Neural cell (in vitro differentiated cells): ENCODE measurements around the gene PDE6H. TPM values are rescaled to one million over a fixed set of nuclear protein-coding genes. Genes with fewer than 3 reads are reported as not detected.

Experiments
- H2AFZ ChIP-seq: fragments of 200-600, 300-800 bp; sonication (generic), shearing (Covaris generic); 2 replicates; pipeline ENCODE4 v1.6.0; 2014; ENCODE audit warnings: low read depth, mild to moderate bottlenecking, antibody characterized with exemption, low read length, moderate library complexity
- H3F3A ChIP-seq: fragments of 200-600 bp; shearing (Covaris generic); 2 replicates; pipeline ENCODE4 v1.6.1; 2016; ENCODE audit warnings: mild to moderate bottlenecking, moderate library complexity, mixed read lengths, antibody characterized with exemption, low read length; ENCODE audit not compliant: insufficient read depth, poor library complexity, severe bottlenecking
- H3K27ac ChIP-seq: fragments of 200-600, 300-800 bp; sonication (generic), shearing (Covaris generic); 2 replicates; pipeline ENCODE4 v1.5.1; 2014; ENCODE audit warnings: mild to moderate bottlenecking, low read length, moderate library complexity
- H3K27me3 ChIP-seq: fragments of 300-800, 200-600 bp; sonication (generic), shearing (Covaris generic); 2 replicates; pipeline ENCODE4 v1.6.0; 2014; ENCODE audit warnings: mild to moderate bottlenecking, low read depth, low read length, moderate library complexity; ENCODE audit not compliant: insufficient read depth
- H3K36me3 ChIP-seq: fragments of 300-800, 200-600 bp; sonication (generic), shearing (Covaris generic); 2 replicates; pipeline ENCODE4 v1.5.1; 2014; ENCODE audit warnings: mild to moderate bottlenecking, antibody characterized with exemption, low read length, moderate library complexity; ENCODE audit not compliant: insufficient read depth
- H3K4me2 ChIP-seq: fragments of 300-800, 200-600 bp; sonication (generic), shearing (Covaris generic); 2 replicates; pipeline ENCODE4 v1.6.0; 2014; ENCODE audit warnings: mild to moderate bottlenecking, low read length
- H3K4me3 ChIP-seq: fragments of 300-800, 200-600 bp; sonication (generic), shearing (Covaris generic); 2 replicates; pipeline ENCODE4 v1.5.1; 2014; ENCODE audit warnings: mild to moderate bottlenecking, low read length, moderate library complexity
- H3K79me2 ChIP-seq: fragments of 200-600 bp; shearing (Covaris generic); replicated peaks from 2 replicates; pipeline ENCODE4 v1.6.0; 2014; ENCODE audit warnings: mild to moderate bottlenecking, low read length, moderate library complexity; ENCODE audit not compliant: insufficient read depth
- H3K9ac ChIP-seq: fragments of 300-800, 200-600 bp; sonication (generic), shearing (Covaris generic); 2 replicates; pipeline ENCODE4 v1.6.1; 2016; ENCODE audit warnings: mild to moderate bottlenecking, low read length, mixed read lengths
- H3K9me2 ChIP-seq: fragments of 200-600 bp; shearing (Covaris generic); 2 replicates; pipeline ENCODE4 v1.6.1; 2016; ENCODE audit warnings: mild to moderate bottlenecking, low read length, mixed read lengths; ENCODE audit not compliant: insufficient read depth
- H3K9me3 ChIP-seq: fragments of 200-600, 300-800 bp; sonication (generic), shearing (Covaris generic); 2 replicates; pipeline ENCODE4 v1.6.1; 2016; ENCODE audit warnings: mild to moderate bottlenecking, mixed run types, low read length, moderate library complexity, mixed read lengths
- H4K20me1 ChIP-seq: fragments of 200-600 bp; shearing (Covaris generic); 2 replicates; pipeline ENCODE4 v1.6.1; 2016; ENCODE audit warnings: mild to moderate bottlenecking, mixed run types; ENCODE audit not compliant: insufficient read depth
- EP300 ChIP-seq: fragments of 450-650 bp; conservative IDR thresholded peaks from 2 replicates; pipeline ENCODE4 v1.6.1; 2014; ENCODE audit warnings: antibody characterized with exemption, mild to moderate bottlenecking, moderate library complexity; ENCODE audit not compliant: poor library complexity, severe bottlenecking
- EZH2 ChIP-seq: fragments of 200-600, 300-800 bp; shearing (Covaris generic), sonication (generic); IDR thresholded peaks from 2 replicates; pipeline ENCODE4 v1.6.1; 2014; ENCODE audit warnings: antibody characterized with exemption, low read length, borderline replicate concordance, mild to moderate bottlenecking; ENCODE audit not compliant: insufficient read depth, poor library complexity, severe bottlenecking
- MXI1 ChIP-seq: fragments of 450-650 bp; conservative IDR thresholded peaks from 2 replicates; pipeline ENCODE4 v1.6.1; 2014; ENCODE audit warnings: antibody characterized with exemption, mild to moderate bottlenecking; ENCODE audit not compliant: poor library complexity, severe bottlenecking
- POLR2AphosphoS5 ChIP-seq: IDR thresholded peaks from 2 replicates; pipeline ENCODE4 v1.6.1; 2012
- RAD21 ChIP-seq: fragments of 450-650 bp; conservative IDR thresholded peaks from 2 replicates; pipeline ENCODE4 v1.6.1; 2014; ENCODE audit warnings: antibody characterized with exemption, mild to moderate bottlenecking, moderate library complexity
- SMC3 ChIP-seq: fragments of 450-650 bp; conservative IDR thresholded peaks from 2 replicates; pipeline ENCODE4 v1.6.1; 2014; ENCODE audit warnings: antibody characterized with exemption, mild to moderate bottlenecking, moderate library complexity; ENCODE audit not compliant: poor library complexity
- TAF1 ChIP-seq: IDR thresholded peaks from 2 replicates; pipeline ENCODE4 v1.6.1; 2012; ENCODE audit warnings: low read depth
- polyA plus RNA-seq: library from polyadenylated mRNA; depleted of rRNA; stranded (reverse); fragments of >200 nt; gene quantifications from 2 replicates; pipeline ENCODE4 v1.2.3, GENCODE V29; 2014
- TF ChIP-seq, protein P1 (sequence below): fragments of 450-650 bp; IDR thresholded peaks from 2 replicates; pipeline ENCODE4 v1.5.1; 2014; ENCODE audit warnings: antibody characterized with exemption, mild to moderate bottlenecking, moderate library complexity; ENCODE audit not compliant: poor library complexity, severe bottlenecking
- TF ChIP-seq, protein P2 (sequence below): IDR thresholded peaks from 2 replicates; pipeline ENCODE4 v1.6.1; 2012; ENCODE audit warnings: borderline replicate concordance

The PDE6H gene
- polyA plus RNA-seq, 1 donor from 2014 or later, result not detected

DNA sequence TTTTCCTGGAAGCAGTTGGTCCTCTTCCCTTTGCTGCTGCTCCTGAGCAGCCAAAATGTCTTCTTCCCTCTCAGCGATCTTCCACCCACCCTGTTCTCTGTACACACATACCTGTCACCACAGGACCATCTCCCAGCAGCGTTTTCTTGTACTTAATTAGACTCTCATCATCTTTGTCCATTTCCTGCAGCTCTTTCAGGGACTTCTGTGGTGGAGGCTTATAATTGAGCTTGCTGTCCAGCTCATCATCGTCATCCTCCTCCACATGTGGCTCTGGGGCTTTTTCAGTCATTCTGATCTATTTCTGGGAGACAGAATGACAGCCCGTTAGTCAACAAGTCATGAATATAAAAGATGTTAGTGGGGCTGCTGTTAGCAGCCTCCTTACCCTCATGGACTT, 22.4 kb upstream of the PDE6H start:
- peak overlapping the region; percentile 9 for H3K9ac ChIP-seq

DNA sequence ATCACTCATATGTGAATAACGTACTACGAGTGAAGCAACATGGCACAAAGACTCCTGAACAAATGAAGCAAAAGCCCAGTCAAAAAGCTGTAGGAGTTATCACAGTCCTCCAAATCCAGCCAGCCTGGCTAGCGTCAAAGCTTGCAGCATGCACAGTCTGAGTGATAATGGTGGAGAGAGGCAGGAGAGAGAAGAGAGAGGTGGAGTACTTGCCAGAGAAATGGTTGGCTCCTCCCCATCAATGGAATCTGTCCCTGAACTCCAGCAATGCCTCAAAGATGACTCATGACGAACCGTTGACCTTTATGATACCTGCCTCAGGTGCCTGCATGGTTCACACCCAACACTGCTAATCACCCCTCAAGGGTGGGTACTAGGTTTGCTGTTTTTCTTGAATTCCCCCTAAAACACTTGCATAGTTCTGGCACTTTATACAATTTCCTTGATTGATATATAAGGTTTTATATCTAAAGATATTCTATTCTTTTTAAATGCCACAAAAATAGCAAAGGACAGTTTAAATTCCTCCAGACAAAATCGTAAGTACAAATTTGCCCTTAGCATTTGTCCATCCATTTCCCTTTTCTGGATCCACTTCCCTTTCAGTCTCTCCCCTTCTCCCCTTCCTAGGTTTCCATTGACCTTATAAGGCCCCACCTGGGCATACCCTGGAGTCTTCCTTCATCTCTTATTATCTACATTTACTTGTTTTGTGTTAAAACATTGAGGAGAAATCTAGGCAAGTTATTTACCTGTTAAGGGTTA, 21.7 kb upstream of the PDE6H start:
- Histone ChIP-seq H4K20me1 (no peaks in the 10 kb centered on the region), H3K27ac (peak overlapping the region; percentile 66), H3K79me2 (no peaks in the 10 kb centered on the region), H2AFZ (no peak overlapping the region), H3F3A (no peaks in the 10 kb centered on the region), H3K9me2 (no peaks in the 10 kb centered on the region), H3K27me3 (no peaks in the 10 kb centered on the region), H3K9me3 (no peaks in the 10 kb centered on the region), H3K9ac (no peak overlapping the region), H3K4me2 (no peak overlapping the region), H3K36me3 (no peaks in the 10 kb centered on the region), H3K4me3 (no peak overlapping the region)
- TF ChIP-seq SMC3 (no peak), POLR2AphosphoS5 (no peak), TAF1 (no peak), EZH2 (no peak)

More for the DNA sequence above, 22.4 kb upstream of the PDE6H start:
- Histone ChIP-seq H3K27me3 (no peaks in the 10 kb centered on the region), H2AFZ (no peak overlapping the region), H3K79me2 (no peaks in the 10 kb centered on the region), H3K36me3 (no peaks in the 10 kb centered on the region), H3K9me2 (no peaks in the 10 kb centered on the region), H4K20me1 (no peaks in the 10 kb centered on the region), H3K4me3 (peak overlapping the region; percentile 22), H3K27ac (peak overlapping the region; percentile 66), H3K4me2 (no peak overlapping the region), H3F3A (no peaks in the 10 kb centered on the region), H3K9me3 (no peaks in the 10 kb centered on the region)
- TF ChIP-seq POLR2AphosphoS5 (peak; percentile 10), EP300 (peak; percentile 61)
- TF ChIP-seq, protein P1, sequence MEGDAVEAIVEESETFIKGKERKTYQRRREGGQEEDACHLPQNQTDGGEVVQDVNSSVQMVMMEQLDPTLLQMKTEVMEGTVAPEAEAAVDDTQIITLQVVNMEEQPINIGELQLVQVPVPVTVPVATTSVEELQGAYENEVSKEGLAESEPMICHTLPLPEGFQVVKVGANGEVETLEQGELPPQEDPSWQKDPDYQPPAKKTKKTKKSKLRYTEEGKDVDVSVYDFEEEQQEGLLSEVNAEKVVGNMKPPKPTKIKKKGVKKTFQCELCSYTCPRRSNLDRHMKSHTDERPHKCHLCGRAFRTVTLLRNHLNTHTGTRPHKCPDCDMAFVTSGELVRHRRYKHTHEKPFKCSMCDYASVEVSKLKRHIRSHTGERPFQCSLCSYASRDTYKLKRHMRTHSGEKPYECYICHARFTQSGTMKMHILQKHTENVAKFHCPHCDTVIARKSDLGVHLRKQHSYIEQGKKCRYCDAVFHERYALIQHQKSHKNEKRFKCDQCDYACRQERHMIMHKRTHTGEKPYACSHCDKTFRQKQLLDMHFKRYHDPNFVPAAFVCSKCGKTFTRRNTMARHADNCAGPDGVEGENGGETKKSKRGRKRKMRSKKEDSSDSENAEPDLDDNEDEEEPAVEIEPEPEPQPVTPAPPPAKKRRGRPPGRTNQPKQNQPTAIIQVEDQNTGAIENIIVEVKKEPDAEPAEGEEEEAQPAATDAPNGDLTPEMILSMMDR, result no peak

DNA sequence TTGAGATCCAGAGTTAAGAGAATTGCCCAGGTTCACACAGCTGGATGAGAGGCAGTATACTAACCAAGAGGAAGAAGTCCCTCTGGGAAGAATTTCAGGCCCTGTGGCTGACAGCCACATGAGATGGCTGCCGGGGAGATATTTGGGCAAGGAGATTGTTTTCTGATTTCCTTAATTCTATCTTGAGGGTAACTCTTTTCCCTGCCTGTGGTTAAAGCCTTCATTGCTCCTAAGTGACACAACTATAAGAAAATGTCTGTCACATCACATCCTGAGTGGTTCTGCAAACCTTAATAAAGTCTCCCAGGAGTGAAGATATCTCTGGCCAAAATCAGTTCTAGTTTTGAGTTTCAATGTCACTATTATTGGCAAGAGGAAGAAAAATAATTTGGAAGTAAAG, 21.0 kb upstream of the PDE6H start:
- H3K4me2 ChIP-seq, result no peak overlapping the region
- H3K27ac ChIP-seq, result peak overlapping the region; percentile 29
- no peaks in the 10 kb centered on the region for H3K27me3 ChIP-seq
- H3F3A ChIP-seq, result no peaks in the 10 kb centered on the region
- no peaks in the 10 kb centered on the region for H4K20me1 ChIP-seq
- TF ChIP-seq EP300 (no peak), RAD21 (no peak), TAF1 (no peak), POLR2AphosphoS5 (no peak), MXI1 (no peak), EZH2 (no peak), SMC3 (no peak)
- TF ChIP-seq, protein P1, result no peak
- TF ChIP-seq, protein P2, sequence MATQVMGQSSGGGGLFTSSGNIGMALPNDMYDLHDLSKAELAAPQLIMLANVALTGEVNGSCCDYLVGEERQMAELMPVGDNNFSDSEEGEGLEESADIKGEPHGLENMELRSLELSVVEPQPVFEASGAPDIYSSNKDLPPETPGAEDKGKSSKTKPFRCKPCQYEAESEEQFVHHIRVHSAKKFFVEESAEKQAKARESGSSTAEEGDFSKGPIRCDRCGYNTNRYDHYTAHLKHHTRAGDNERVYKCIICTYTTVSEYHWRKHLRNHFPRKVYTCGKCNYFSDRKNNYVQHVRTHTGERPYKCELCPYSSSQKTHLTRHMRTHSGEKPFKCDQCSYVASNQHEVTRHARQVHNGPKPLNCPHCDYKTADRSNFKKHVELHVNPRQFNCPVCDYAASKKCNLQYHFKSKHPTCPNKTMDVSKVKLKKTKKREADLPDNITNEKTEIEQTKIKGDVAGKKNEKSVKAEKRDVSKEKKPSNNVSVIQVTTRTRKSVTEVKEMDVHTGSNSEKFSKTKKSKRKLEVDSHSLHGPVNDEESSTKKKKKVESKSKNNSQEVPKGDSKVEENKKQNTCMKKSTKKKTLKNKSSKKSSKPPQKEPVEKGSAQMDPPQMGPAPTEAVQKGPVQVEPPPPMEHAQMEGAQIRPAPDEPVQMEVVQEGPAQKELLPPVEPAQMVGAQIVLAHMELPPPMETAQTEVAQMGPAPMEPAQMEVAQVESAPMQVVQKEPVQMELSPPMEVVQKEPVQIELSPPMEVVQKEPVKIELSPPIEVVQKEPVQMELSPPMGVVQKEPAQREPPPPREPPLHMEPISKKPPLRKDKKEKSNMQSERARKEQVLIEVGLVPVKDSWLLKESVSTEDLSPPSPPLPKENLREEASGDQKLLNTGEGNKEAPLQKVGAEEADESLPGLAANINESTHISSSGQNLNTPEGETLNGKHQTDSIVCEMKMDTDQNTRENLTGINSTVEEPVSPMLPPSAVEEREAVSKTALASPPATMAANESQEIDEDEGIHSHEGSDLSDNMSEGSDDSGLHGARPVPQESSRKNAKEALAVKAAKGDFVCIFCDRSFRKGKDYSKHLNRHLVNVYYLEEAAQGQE, result no peak
- H2AFZ ChIP-seq, result no peak overlapping the region
- no peak overlapping the region for H3K9ac ChIP-seq
- H3K9me2 ChIP-seq, result no peaks in the 10 kb centered on the region
- no peaks in the 10 kb centered on the region for H3K79me2 ChIP-seq
- no peak overlapping the region for H3K4me3 ChIP-seq
- no peaks in the 10 kb centered on the region for H3K9me3 ChIP-seq
- H3K36me3 ChIP-seq, result no peaks in the 10 kb centered on the region
